HG03378 (cell line): Measurements from ENCODE around the gene OLA1.

Experiments
- ATAC-seq: cut with Tn5 transposase; IDR thresholded peaks from one replicate; pipeline ENCODE4 v1.9.1; 2021; ENCODE audit warnings: mild to moderate bottlenecking, moderate library complexity; ENCODE audit not compliant: unreplicated experiment

OLA1 gene

DNA sequence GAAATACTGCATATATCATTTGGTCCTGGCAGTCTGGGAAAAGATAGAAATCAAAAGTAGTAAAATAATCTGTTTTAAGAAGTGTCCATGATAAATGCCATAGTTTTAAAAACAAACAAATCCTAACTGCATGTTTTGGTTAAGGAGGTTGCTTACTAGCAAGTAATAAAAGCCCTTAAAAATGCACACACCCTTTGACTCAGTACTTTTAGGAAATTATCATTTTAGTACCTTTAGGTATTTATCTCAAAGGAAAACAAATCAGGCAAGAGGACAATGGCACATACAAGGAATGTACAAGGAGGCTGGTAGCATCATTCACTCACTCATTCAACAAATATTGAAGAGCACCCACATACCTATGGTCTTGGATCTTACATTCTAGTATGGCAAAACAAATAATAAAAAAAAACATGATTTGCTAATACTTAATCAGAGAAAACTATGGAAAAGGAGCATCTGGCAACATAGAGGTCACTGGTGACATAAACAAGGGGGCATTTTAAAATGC lies 67.6 kb downstream of the OLA1 start:
- no peak for ATAC-seq

DNA sequence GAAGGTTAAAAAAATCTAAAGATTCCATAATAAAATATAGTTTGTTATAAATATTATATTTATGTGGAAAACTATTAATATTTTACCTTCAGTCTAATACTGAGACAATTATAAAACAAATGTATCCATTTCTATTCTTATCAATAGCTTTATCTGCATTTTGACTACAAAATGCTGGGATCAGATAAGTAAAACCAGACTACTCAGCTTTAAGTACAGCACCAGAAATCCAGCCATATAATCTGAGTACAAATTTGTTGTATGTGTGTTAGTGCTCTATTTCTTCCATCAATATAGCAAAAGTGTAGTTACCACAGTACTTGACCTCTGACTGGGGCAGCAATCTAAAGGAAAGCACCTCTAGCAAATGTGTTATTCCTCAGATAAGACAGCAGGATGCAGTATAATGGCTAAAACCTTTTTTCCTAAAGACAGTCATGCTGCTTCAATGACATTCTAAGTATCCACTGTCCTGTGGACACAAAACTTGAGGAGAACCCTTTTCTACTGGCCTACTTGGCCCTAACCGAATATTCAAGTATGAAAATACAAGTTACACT lies 68.1 kb downstream of the OLA1 start:
- ATAC-seq: no peak

- ATAC-seq: no peak
Measured at GRCh38 chr2:174177316-174177890, 70.9 kb downstream of the OLA1 start.

GRCh38 chr2:174176898-174177297 lies 71.4 kb downstream of the OLA1 start:
- ATAC-seq: no peak

- ATAC-seq: no peak
Measured at GRCh38 chr2:174174741-174175140, 73.6 kb downstream of the OLA1 start.

GRCh38 chr2:174172802-174173355 lies 75.5 kb downstream of the OLA1 start:
- no peak for ATAC-seq

GRCh38 chr2:174171686-174172445 lies 76.5 kb downstream of the OLA1 start:
- ATAC-seq: no peak

GRCh38 chr2:174169372-174169771 lies 79.0 kb downstream of the OLA1 start:
- no peak for ATAC-seq

DNA sequence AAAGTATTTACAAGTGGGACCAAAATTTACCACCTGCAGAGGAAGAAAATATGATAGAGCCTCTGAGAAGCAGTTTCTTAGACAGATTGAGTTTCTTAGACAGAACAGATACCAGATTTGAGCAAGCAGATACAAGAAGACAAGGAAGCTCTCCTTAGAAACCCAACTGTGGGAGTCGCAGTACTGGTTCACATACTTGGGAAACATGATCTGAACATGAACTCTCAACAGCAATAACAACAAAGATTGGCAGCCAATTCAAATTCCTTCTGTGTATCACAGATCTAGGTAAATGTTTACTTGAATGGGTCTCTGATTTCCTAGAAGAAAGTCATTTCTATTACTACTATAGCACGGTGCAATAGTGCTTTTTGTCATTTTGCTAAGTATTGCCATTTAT lies 82.1 kb downstream of the OLA1 start:
- ATAC-seq: no peak

DNA sequence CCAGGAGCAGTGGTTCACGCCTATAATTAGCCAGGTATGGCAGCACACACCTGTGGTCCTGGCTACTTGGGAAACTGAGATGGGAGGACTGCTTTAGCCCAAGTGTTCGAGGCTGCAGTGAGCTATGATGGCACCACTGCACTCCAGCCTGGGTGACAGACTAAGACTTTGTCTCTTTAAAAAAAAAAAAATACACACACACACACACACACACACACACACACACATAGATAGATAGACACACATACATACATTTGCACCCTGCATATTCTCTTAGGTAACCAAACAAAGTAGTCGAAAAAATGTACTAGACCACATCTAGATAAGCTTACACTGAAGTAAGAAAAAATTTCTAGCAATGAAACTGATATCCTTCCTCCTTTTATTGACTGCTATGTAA lies 86.8 kb downstream of the OLA1 start:
- no peak for ATAC-seq

GRCh38 chr2:174158003-174158402 lies 90.3 kb downstream of the OLA1 start:
- ATAC-seq: no peak

DNA sequence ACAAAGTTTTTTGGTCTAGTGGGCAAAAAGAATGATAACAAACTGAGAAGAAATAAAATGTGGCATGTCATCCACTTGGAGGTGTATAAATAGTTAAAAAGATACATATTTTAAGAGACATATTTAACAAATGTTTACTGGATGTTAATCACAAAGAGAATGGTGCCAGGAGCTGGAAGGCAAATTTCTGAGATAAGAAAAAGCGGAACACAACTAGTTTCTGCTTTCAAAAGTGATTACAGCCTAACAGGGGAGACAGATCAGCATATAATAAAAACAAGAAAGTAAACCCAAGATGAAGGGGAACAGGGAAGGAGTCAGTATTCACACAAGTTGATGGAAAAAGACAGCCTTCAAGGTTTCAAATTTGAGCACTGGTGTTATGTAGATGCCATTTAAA lies 91.3 kb downstream of the OLA1 start:
- ATAC-seq: no peak

GRCh38 chr2:174153757-174154680 lies 94.3 kb downstream of the OLA1 start:
- no peak for ATAC-seq

DNA sequence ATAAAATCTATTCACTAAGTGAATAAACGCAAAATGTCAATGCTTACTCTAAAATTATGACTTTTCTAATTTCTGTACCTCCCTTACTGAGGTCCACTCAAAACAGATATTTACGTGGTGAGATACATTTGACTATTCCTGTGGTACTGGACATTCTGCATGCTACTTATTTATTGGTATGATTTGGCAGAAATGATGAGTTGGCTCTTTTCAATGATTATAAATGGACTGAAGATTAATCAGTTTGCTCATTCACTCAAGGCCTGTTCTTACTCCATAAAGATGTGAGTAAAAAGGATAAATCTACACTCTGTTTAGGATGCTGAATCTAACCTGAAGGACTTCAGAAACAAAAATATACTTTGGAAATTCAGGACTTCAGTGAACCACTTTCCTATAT lies 98.8 kb downstream of the OLA1 start:
- ATAC-seq: no peak

GRCh38 chr2:174148833-174149232 lies 99.5 kb downstream of the OLA1 start:
- ATAC-seq: no peak

DNA sequence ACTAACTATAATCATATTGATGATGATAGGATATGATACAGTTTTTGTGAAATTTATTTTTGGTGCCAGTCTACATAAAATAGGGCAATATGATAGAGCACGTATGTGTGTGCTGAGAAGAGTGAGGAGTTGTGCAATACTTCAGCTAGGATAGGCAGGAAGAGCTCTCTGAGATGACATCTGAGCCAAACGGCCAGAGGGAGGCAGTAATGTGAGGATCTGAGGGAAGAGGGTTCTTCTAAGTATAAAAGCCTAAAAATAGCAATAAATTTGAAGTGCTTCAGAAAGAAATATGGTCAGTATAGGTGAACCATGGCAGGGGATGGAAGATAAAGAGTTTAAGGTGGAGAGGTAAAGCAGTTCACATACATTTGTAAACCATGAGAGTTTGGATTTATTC lies 102.5 kb downstream of the OLA1 start:
- no peak for ATAC-seq

DNA sequence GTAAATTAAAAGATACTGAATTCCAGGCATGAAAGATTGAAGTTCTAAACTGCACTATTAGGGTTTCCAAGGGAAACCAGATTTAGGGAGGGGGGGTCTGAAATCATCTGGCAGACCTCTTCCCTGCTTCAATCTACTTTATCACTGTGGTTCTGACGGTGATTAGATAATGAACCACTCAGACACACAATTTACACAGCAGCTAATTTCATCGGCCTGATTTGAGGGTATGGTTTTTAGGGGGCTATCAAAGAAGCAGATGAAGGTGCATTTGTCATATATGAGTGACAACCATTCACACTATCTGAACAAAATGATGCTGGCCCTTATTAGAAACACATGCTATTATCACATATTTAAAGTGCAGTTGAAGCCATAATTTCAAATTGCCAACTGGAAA lies 106.0 kb downstream of the OLA1 start:
- no peak for ATAC-seq

DNA sequence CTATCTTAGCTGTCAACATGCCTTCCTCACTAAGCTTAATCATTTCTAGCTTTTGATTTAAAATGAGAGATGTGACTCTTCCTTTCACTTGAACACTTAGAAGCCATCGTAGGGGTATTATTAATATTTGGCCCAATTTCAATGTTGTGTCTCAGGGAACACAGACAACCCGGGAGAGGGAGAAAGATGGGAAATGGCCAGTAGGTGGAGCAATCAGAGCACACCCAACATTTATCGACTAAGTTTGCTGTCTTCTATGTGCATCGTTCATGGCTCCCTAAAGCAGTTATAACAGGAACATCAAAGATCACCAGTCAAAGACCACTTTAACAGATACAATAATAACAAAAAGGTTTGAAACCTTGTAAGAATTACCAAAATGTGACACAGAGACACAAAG lies 110.2 kb downstream of the OLA1 start:
- no peak for ATAC-seq

DNA sequence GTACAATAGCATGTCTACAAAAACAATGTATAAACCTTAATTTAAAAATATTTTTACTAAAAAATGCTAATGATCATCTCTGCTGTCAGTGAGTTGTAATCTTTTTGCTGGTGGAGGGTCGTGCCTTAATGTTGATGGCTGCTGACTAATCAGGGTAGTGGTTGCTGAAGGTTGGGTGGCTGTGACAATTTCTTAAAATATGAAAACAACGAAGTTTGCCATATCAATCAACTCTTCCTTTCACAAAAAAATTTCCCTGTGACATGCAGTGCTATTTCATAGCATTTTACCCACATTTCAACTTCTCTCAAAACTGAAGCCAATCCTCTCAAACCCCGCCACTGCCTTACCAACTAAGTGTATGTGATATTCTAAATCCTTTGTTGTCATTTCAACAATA lies 112.4 kb downstream of the OLA1 start:
- no peak for ATAC-seq

DNA sequence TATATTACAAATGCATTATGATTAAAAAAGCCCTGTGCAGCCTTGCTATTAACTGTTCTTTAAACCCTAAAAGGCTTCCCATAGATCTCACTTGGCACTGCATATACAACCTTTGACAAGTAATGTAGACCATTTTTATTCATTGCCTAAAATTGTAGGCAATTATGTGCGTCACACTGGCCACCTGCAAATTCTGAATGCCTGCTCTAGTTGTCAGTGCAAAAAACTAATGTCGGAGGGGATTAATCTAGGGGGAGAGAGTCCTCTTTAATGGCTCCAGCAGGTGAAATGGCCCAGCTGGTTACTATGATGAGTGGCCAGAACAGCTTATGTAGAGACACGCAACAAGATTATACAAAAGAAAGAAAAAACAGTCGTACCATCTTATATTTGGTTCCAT lies 123.2 kb downstream of the OLA1 start:
- ATAC-seq: no peak

DNA sequence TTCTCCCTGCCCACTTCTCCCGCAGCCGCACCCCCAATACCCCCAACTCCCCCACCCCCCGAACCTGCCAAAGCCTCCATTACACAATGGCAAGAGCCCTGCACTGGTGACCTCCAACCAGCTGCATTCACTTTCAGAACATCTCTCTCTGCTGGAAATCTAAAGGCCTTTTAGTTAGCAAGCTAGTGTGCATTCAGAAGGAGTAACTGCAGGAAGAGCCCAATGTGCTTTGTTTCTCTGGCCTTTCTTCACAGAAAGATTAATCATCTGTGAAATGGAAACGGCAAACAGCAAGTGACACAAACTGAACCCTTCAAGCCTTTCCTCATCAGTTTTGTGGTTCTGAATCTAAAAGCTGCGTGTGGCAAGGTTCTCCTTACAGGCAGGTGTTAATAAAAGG lies 124.2 kb downstream of the OLA1 start:
- no peak for ATAC-seq
